GM21423 (cell line): ENCODE results near the gene IRAK1BP1.
A peak's percentile ranks its signal among the peaks of the same experiment; 100 is the strongest.
"Not testable (repeated sequence)": the region's sequence is repeated elsewhere in the genome, so short reads cannot be mapped to it uniquely, and the experiment has no call there.

Source experiments
- ATAC-seq: cut with Tn5 transposase; IDR thresholded peaks from one replicate; pipeline ENCODE4 v1.9.1; 2021; ENCODE audit warnings: mild to moderate bottlenecking, moderate library complexity; ENCODE audit not compliant: unreplicated experiment

Gene IRAK1BP1

GRCh38 chr6:78867370-78868040 is at the start of gene IRAK1BP1:
Gene IRAK1BP1 (plus strand): TSS chr6:78867551. CDS start chr6:78867577, 26 bp downstream.
- peak; percentile 96 for ATAC-seq

GRCh38 chr6:78824045-78824444 is 43.3 kb upstream of the IRAK1BP1 start:
- ATAC-seq: no peak

- no peak for ATAC-seq
These were observed 37.9 kb upstream of the IRAK1BP1 start for GRCh38 chr6:78829407-78829806.

- no peak for ATAC-seq
These were observed 36.5 kb upstream of the IRAK1BP1 start for GRCh38 chr6:78830805-78831204.

GRCh38 chr6:78831492-78831891 is 35.9 kb upstream of the IRAK1BP1 start:
- no peak for ATAC-seq

GRCh38 chr6:78832091-78832808 is 35.1 kb upstream of the IRAK1BP1 start:
- ATAC-seq: peak; percentile 70

- ATAC-seq: no peak
These were observed 31.5 kb upstream of the IRAK1BP1 start for GRCh38 chr6:78835817-78836216.

- ATAC-seq: no peak
These were observed 30.8 kb upstream of the IRAK1BP1 start for GRCh38 chr6:78836598-78836997.

GRCh38 chr6:78841111-78841510 is 26.2 kb upstream of the IRAK1BP1 start:
- ATAC-seq: no peak

- ATAC-seq: no peak
These were observed 24.4 kb upstream of the IRAK1BP1 start for GRCh38 chr6:78842953-78843352.

- no peak for ATAC-seq
These were observed 22.5 kb upstream of the IRAK1BP1 start for GRCh38 chr6:78844899-78845298.

GRCh38 chr6:78845567-78845966 is 21.8 kb upstream of the IRAK1BP1 start:
- ATAC-seq: no peak

- ATAC-seq: no peak
These were observed 16.7 kb upstream of the IRAK1BP1 start for GRCh38 chr6:78850621-78851020.

GRCh38 chr6:78851156-78851555 is 16.2 kb upstream of the IRAK1BP1 start:
- no peak for ATAC-seq

GRCh38 chr6:78854546-78854945 is 12.8 kb upstream of the IRAK1BP1 start:
- no peak for ATAC-seq

GRCh38 chr6:78858339-78858938 is 8.9 kb upstream of the IRAK1BP1 start:
- ATAC-seq: not testable (repeated sequence)

GRCh38 chr6:78861509-78861908 is 5.8 kb upstream of the IRAK1BP1 start:
- ATAC-seq: no peak

GRCh38 chr6:78863576-78863975 is 3.8 kb upstream of the IRAK1BP1 start:
- ATAC-seq: no peak

- no peak for ATAC-seq
These were observed 2.4 kb upstream of the IRAK1BP1 start for GRCh38 chr6:78864957-78865356.

- peak; percentile 31 for ATAC-seq
These were observed 356 bp upstream of the IRAK1BP1 start for GRCh38 chr6:78867020-78867369.

GRCh38 chr6:78868116-78868515 is 765 bp downstream of the IRAK1BP1 start:
- ATAC-seq: no peak

GRCh38 chr6:78875505-78875904 is 8.2 kb downstream of the IRAK1BP1 start:
- ATAC-seq: no peak
